Hepatocyte (in vitro differentiated cells): ENCODE data around the gene DNM3. TPM values are rescaled to one million over a fixed set of nuclear protein-coding genes. Genes with fewer than 3 reads are reported as not detected.

ENCODE experiments used
- DNase-seq: peaks from one replicate; pipeline ENCODE4 v3.0.0-alpha.2; 2016; ENCODE audit warnings: low spot score
- H2AFZ ChIP-seq: fragments of 200-600 bp; sonication (generic); 2 replicates; pipeline ENCODE4 v1.6.0; 2016; ENCODE audit warnings: antibody characterized with exemption, mild to moderate bottlenecking
- H3K27ac ChIP-seq: fragments of 200-600 bp; sonication (generic); 2 replicates; pipeline ENCODE4 v1.5.1; 2016; ENCODE audit warnings: mild to moderate bottlenecking
- H3K27me3 ChIP-seq: fragments of 200-600 bp; sonication (generic); 2 replicates; pipeline ENCODE4 v1.6.1; 2016
- H3K36me3 ChIP-seq: fragments of 200-600 bp; sonication (generic); replicated peaks from 2 replicates; pipeline ENCODE4 v1.5.1; 2016; ENCODE audit warnings: low read depth; ENCODE audit not compliant: insufficient read depth
- H3K4me1 ChIP-seq: fragments of 200-600 bp; sonication (generic); 2 replicates; pipeline ENCODE4 v1.5.1; 2016; ENCODE audit warnings: mild to moderate bottlenecking, moderate library complexity; ENCODE audit not compliant: insufficient read depth
- H3K4me2 ChIP-seq: fragments of 200-600 bp; sonication (generic); 2 replicates; pipeline ENCODE4 v1.6.0; 2016
- H3K4me3 ChIP-seq: fragments of 200-600 bp; sonication (generic); 2 replicates; pipeline ENCODE4 v1.5.1; 2016; ENCODE audit warnings: mild to moderate bottlenecking
- H3K79me2 ChIP-seq: fragments of 200-600 bp; sonication (generic); 2 replicates; pipeline ENCODE4 v1.6.0; 2017; ENCODE audit warnings: mild to moderate bottlenecking
- H3K9me2 ChIP-seq: fragments of 200-600 bp; sonication (generic); replicated peaks from 2 replicates; pipeline ENCODE4 v1.6.0; 2017; ENCODE audit warnings: mild to moderate bottlenecking; ENCODE audit not compliant: insufficient read depth
- H3K9me3 ChIP-seq: fragments of 200-600 bp; sonication (generic); 2 replicates; pipeline ENCODE4 v1.5.1; 2016; ENCODE audit warnings: low read depth, mild to moderate bottlenecking
- H4K20me1 ChIP-seq: fragments of 200-600 bp; sonication (generic); 2 replicates; pipeline ENCODE4 v1.6.0; 2016; ENCODE audit warnings: mild to moderate bottlenecking; ENCODE audit not compliant: insufficient read depth, poor library complexity, severe bottlenecking
- CTCF ChIP-seq: fragments of 200-600 bp; sonication (generic); IDR thresholded peaks from 2 replicates; pipeline ENCODE4 v1.5.1; 2016; ENCODE audit warnings: antibody characterized with exemption, mild to moderate bottlenecking; ENCODE audit not compliant: poor library complexity
- EZH2 ChIP-seq: fragments of 200-600 bp; sonication (generic); IDR thresholded peaks from 2 replicates; pipeline ENCODE4 v1.6.1; 2016; ENCODE audit warnings: antibody characterized with exemption, mild to moderate bottlenecking, borderline replicate concordance
- EZH2phosphoT487 ChIP-seq: fragments of 200-600 bp; sonication (generic); IDR thresholded peaks from one replicate; pipeline ENCODE4 v1.6.1; 2018; ENCODE audit warnings: antibody characterized with exemption, mild to moderate bottlenecking, low read depth, moderate library complexity; ENCODE audit not compliant: unreplicated experiment, severe bottlenecking
- WGBS: methylation state at CpG from one replicate; pipeline ENCODE4 v1.1.6; 2016; ENCODE audit warnings: low lambda C conversion rate; ENCODE audit errors: missing lambda C conversion rate; 5-methylcytosine and 5-hydroxymethylcytosine counted together
- polyA plus RNA-seq: library from polyadenylated mRNA; unstranded; fragments of >200 nt; fragmentation: Nextera tagmentation; extraction: Ambion mirVana; gene quantifications from 2 replicates; pipeline ENCODE4 v1.2.1, GENCODE V29; 2016
- total RNA-seq: library from RNA; depleted of rRNA; stranded (reverse); fragments of >200 nt; gene quantifications from 2 replicates; pipeline ENCODE4 v1.2.3, GENCODE V29; 2014

Gene DNM3
- total and polyA plus RNA-seq, 2 experiments from 2014 or later: 1.5 TPM; not detected in 1

GRCh38 chr1:172143384-172144055 lies 302.2 kb downstream of the DNM3 start:
- Histone ChIP-seq H2AFZ (no peak overlapping the region), H3K4me2 (peak overlapping the region; percentile 68), H3K4me1 (peaks cover 17% of the 10 kb centered on the region), H3K9me3 (no peaks in the 10 kb centered on the region), H3K9me2 (no peaks in the 10 kb centered on the region), H3K27ac (peak overlapping the region; percentile 97), H4K20me1 (no peaks in the 10 kb centered on the region), H3K27me3 (no peaks in the 10 kb centered on the region), H3K36me3 (no peaks in the 10 kb centered on the region), H3K4me3 (peak overlapping the region; percentile 37), H3K79me2 (peaks cover 28% of the 10 kb centered on the region)
- TF ChIP-seq EZH2phosphoT487 (no peak), EZH2 (no peak), CTCF (no peak)
- WGBS: 10% methylated on average over 3 of the region's 3 CpGs
- DNase-seq: no peak

GRCh38 chr1:172144445-172145061 lies 303.3 kb downstream of the DNM3 start:
- no peaks in the 10 kb centered on the region for H3K27me3 ChIP-seq
- H3K4me2 ChIP-seq: peak overlapping the region; percentile 64
- TF ChIP-seq EZH2phosphoT487: no peak
- TF ChIP-seq CTCF: no peak
- no peak for TF ChIP-seq EZH2
- peaks cover 21% of the 10 kb centered on the region for H3K4me1 ChIP-seq
- peaks cover 28% of the 10 kb centered on the region for H3K79me2 ChIP-seq
- H3K4me3 ChIP-seq: peak overlapping the region; percentile 37
- WGBS: 48% methylated on average over 13 of the region's 13 CpGs
- H3K27ac ChIP-seq: peak overlapping the region; percentile 97
- no peaks in the 10 kb centered on the region for H4K20me1 ChIP-seq
- H3K9me2 ChIP-seq: no peaks in the 10 kb centered on the region
- DNase-seq: peak; percentile 91
- H3K9me3 ChIP-seq: no peaks in the 10 kb centered on the region
- no peak overlapping the region for H2AFZ ChIP-seq
- H3K36me3 ChIP-seq: no peaks in the 10 kb centered on the region

GRCh38 chr1:172145231-172145651 lies 303.9 kb downstream of the DNM3 start:
- Histone ChIP-seq H3K27ac (peak overlapping the region; percentile 97), H3K9me3 (no peaks in the 10 kb centered on the region), H3K4me3 (peak overlapping the region; percentile 4), H2AFZ (no peak overlapping the region), H3K27me3 (no peaks in the 10 kb centered on the region), H3K36me3 (no peaks in the 10 kb centered on the region), H4K20me1 (no peaks in the 10 kb centered on the region), H3K4me1 (peaks cover 23% of the 10 kb centered on the region), H3K4me2 (peak overlapping the region; percentile 64), H3K79me2 (peaks cover 28% of the 10 kb centered on the region), H3K9me2 (no peaks in the 10 kb centered on the region)
- 25% methylated on average over 2 of the region's 2 CpGs for WGBS
- peak; percentile 61 for DNase-seq
- TF ChIP-seq EZH2phosphoT487 (no peak), CTCF (no peak)
